ENCODE results near the gene DNAH7.
"Not testable (repeated sequence)": the region's sequence is repeated elsewhere in the genome, so short reads cannot be mapped to it uniquely, and the experiment has no call there.

DNAH7 gene

GRCh38 chr2:195961873-195962272, 106.8 kb downstream of the DNAH7 start:
- Mint-ChIP-seq H3K4me1 (ENCODE audit: low read depth) (no peaks in the 10 kb centered on the region), H3K9me3 (no peaks in the 10 kb centered on the region), H3K4me3 (no peak overlapping the region), H3K36me3 (ENCODE audit: low read depth) (no peaks in the 10 kb centered on the region), H3K27ac (no peak overlapping the region), H3K27me3 (peaks cover 8% of the 10 kb centered on the region)
- no peak for DNase-seq

GRCh38 chr2:195959341-195959740, 109.3 kb downstream of the DNAH7 start:
- Mint-ChIP-seq H3K36me3 (ENCODE audit: low read depth) (no peaks in the 10 kb centered on the region), H3K9me3 (peaks cover 2% of the 10 kb centered on the region), H3K4me3 (no peak overlapping the region), H3K4me1 (ENCODE audit: low read depth) (no peaks in the 10 kb centered on the region), H3K27ac (no peak overlapping the region), H3K27me3 (peaks cover 7% of the 10 kb centered on the region)
- no peak for DNase-seq

GRCh38 chr2:195956725-195957124, 111.9 kb downstream of the DNAH7 start:
- Mint-ChIP-seq H3K4me3 (no peak overlapping the region), H3K27ac (no peak overlapping the region), H3K27me3 (peaks cover 7% of the 10 kb centered on the region), H3K36me3 (ENCODE audit: low read depth) (no peaks in the 10 kb centered on the region), H3K9me3 (peaks cover 9% of the 10 kb centered on the region), H3K4me1 (ENCODE audit: low read depth) (no peaks in the 10 kb centered on the region)
- no peak for DNase-seq

- H3K4me1 Mint-ChIP-seq (ENCODE audit: low read depth), result no peaks in the 10 kb centered on the region
- peaks cover 3% of the 10 kb centered on the region for H3K27me3 Mint-ChIP-seq
- no peak overlapping the region for H3K27ac Mint-ChIP-seq
Observed at GRCh38 chr2:195945056-195945455, 123.6 kb downstream of the DNAH7 start.

GRCh38 chr2:195937176-195937575, 131.5 kb downstream of the DNAH7 start:
- Mint-ChIP-seq H3K36me3 (ENCODE audit: low read depth) (no peaks in the 10 kb centered on the region), H3K27ac (no peak overlapping the region), H3K4me1 (ENCODE audit: low read depth) (no peaks in the 10 kb centered on the region), H3K9me3 (peaks cover 1% of the 10 kb centered on the region), H3K4me3 (no peak overlapping the region), H3K27me3 (no peaks in the 10 kb centered on the region)
- DNase-seq, result no peak

More at GRCh38 chr2:195945056-195945455, 123.6 kb downstream of the DNAH7 start:
- Mint-ChIP-seq H3K9me3 (peaks cover 8% of the 10 kb centered on the region), H3K36me3 (ENCODE audit: low read depth) (no peaks in the 10 kb centered on the region), H3K4me3 (no peak overlapping the region)
- no peak for DNase-seq

GRCh38 chr2:195934484-195934883, 134.2 kb downstream of the DNAH7 start:
- no peaks in the 10 kb centered on the region for H3K27me3 Mint-ChIP-seq
- H3K27ac Mint-ChIP-seq, result no peak overlapping the region
- no peaks in the 10 kb centered on the region for H3K36me3 Mint-ChIP-seq (ENCODE audit: low read depth)
- DNase-seq, result no peak
- no peaks in the 10 kb centered on the region for H3K9me3 Mint-ChIP-seq
- H3K4me3 Mint-ChIP-seq, result no peak overlapping the region
- no peaks in the 10 kb centered on the region for H3K4me1 Mint-ChIP-seq (ENCODE audit: low read depth)

- DNase-seq, result no peak
- Mint-ChIP-seq H3K27ac (no peak overlapping the region), H3K36me3 (ENCODE audit: low read depth) (no peaks in the 10 kb centered on the region), H3K9me3 (no peaks in the 10 kb centered on the region), H3K4me1 (ENCODE audit: low read depth) (no peaks in the 10 kb centered on the region), H3K4me3 (no peak overlapping the region), H3K27me3 (peaks cover 2% of the 10 kb centered on the region)
Observed at GRCh38 chr2:195929531-195929930, 139.1 kb downstream of the DNAH7 start.

- peaks cover 2% of the 10 kb centered on the region for H3K27me3 Mint-ChIP-seq
Observed at GRCh38 chr2:195925120-195925519, 143.5 kb downstream of the DNAH7 start.

GRCh38 chr2:195923889-195924288, 144.7 kb downstream of the DNAH7 start:
- H3K27ac Mint-ChIP-seq, result no peak overlapping the region
- DNase-seq, result no peak
- H3K4me3 Mint-ChIP-seq, result no peak overlapping the region
- H3K4me1 Mint-ChIP-seq (ENCODE audit: low read depth), result peaks cover 8% of the 10 kb centered on the region
- no peaks in the 10 kb centered on the region for H3K9me3 Mint-ChIP-seq
- no peaks in the 10 kb centered on the region for H3K36me3 Mint-ChIP-seq (ENCODE audit: low read depth)
- H3K27me3 Mint-ChIP-seq, result peaks cover 2% of the 10 kb centered on the region

More at GRCh38 chr2:195925120-195925519, 143.5 kb downstream of the DNAH7 start:
- no peak overlapping the region for H3K4me3 Mint-ChIP-seq
- no peaks in the 10 kb centered on the region for H3K36me3 Mint-ChIP-seq (ENCODE audit: low read depth)
- no peak for DNase-seq
- H3K9me3 Mint-ChIP-seq, result no peaks in the 10 kb centered on the region
- H3K27ac Mint-ChIP-seq, result no peak overlapping the region
- H3K4me1 Mint-ChIP-seq (ENCODE audit: low read depth), result peaks cover 8% of the 10 kb centered on the region

GRCh38 chr2:195917021-195917600, 151.5 kb downstream of the DNAH7 start:
- H3K27me3 Mint-ChIP-seq; H3K4me3 Mint-ChIP-seq; H3K36me3 Mint-ChIP-seq (ENCODE audit: low read depth); H3K27ac Mint-ChIP-seq; H3K9me3 Mint-ChIP-seq; DNase-seq; H3K4me1 Mint-ChIP-seq (ENCODE audit: low read depth): not testable (repeated sequence)

- H3K27ac Mint-ChIP-seq, result no peak overlapping the region
- H3K9me3 Mint-ChIP-seq, result no peaks in the 10 kb centered on the region
- H3K4me1 Mint-ChIP-seq (ENCODE audit: low read depth), result no peaks in the 10 kb centered on the region
- no peak overlapping the region for H3K4me3 Mint-ChIP-seq
- H3K36me3 Mint-ChIP-seq (ENCODE audit: low read depth), result no peaks in the 10 kb centered on the region
- peaks cover 4% of the 10 kb centered on the region for H3K27me3 Mint-ChIP-seq
- no peak for DNase-seq
Observed at GRCh38 chr2:195912079-195912478, 156.6 kb downstream of the DNAH7 start.

GRCh38 chr2:195910570-195910969, 158.1 kb downstream of the DNAH7 start:
- DNase-seq, result no peak
- Mint-ChIP-seq H3K4me1 (ENCODE audit: low read depth) (no peaks in the 10 kb centered on the region), H3K9me3 (no peaks in the 10 kb centered on the region), H3K4me3 (no peak overlapping the region), H3K27ac (no peak overlapping the region), H3K36me3 (ENCODE audit: low read depth) (no peaks in the 10 kb centered on the region), H3K27me3 (peaks cover 3% of the 10 kb centered on the region)

- no peaks in the 10 kb centered on the region for H3K4me1 Mint-ChIP-seq (ENCODE audit: low read depth)
- no peaks in the 10 kb centered on the region for H3K9me3 Mint-ChIP-seq
- peaks cover 3% of the 10 kb centered on the region for H3K27me3 Mint-ChIP-seq
- no peaks in the 10 kb centered on the region for H3K36me3 Mint-ChIP-seq (ENCODE audit: low read depth)
- DNase-seq, result no peak
- no peak overlapping the region for H3K4me3 Mint-ChIP-seq
- H3K27ac Mint-ChIP-seq, result no peak overlapping the region
Observed at GRCh38 chr2:195909926-195910325, 158.7 kb downstream of the DNAH7 start.

- Mint-ChIP-seq H3K4me3 (no peak overlapping the region), H3K27me3 (peaks cover 3% of the 10 kb centered on the region), H3K27ac (no peak overlapping the region), H3K36me3 (ENCODE audit: low read depth) (no peaks in the 10 kb centered on the region), H3K9me3 (no peaks in the 10 kb centered on the region), H3K4me1 (ENCODE audit: low read depth) (no peaks in the 10 kb centered on the region)
- DNase-seq, result no peak
Observed at GRCh38 chr2:195907474-195907873, 161.2 kb downstream of the DNAH7 start.

- H3K9me3 Mint-ChIP-seq, result no peaks in the 10 kb centered on the region
- H3K4me3 Mint-ChIP-seq, result no peak overlapping the region
- H3K27me3 Mint-ChIP-seq, result peaks cover 4% of the 10 kb centered on the region
- H3K36me3 Mint-ChIP-seq (ENCODE audit: low read depth), result no peaks in the 10 kb centered on the region
- H3K27ac Mint-ChIP-seq, result no peak overlapping the region
- no peaks in the 10 kb centered on the region for H3K4me1 Mint-ChIP-seq (ENCODE audit: low read depth)
- no peak for DNase-seq
Observed at GRCh38 chr2:195903956-195904355, 164.7 kb downstream of the DNAH7 start.

- H3K27ac Mint-ChIP-seq, result no peak overlapping the region
- H3K36me3 Mint-ChIP-seq (ENCODE audit: low read depth), result no peaks in the 10 kb centered on the region
- no peak for DNase-seq
- H3K27me3 Mint-ChIP-seq, result peaks cover 4% of the 10 kb centered on the region
- H3K4me1 Mint-ChIP-seq (ENCODE audit: low read depth), result no peaks in the 10 kb centered on the region
- H3K9me3 Mint-ChIP-seq, result no peaks in the 10 kb centered on the region
- H3K4me3 Mint-ChIP-seq, result no peak overlapping the region
Observed at GRCh38 chr2:195902857-195903256, 165.8 kb downstream of the DNAH7 start.
